GM19463 (cell line): Measurements from ENCODE around the gene TLE6.
"Not testable (repeated sequence)": the region's sequence is repeated elsewhere in the genome, so short reads cannot be mapped to it uniquely, and the experiment has no call there.

Experiments
- ATAC-seq: cut with Tn5 transposase; IDR thresholded peaks from one replicate; pipeline ENCODE4 v1.9.1; 2021; ENCODE audit warnings: mild to moderate bottlenecking, moderate library complexity; ENCODE audit not compliant: unreplicated experiment

Gene TLE6

GRCh38 chr19:3001235-3001800, 24.0 kb downstream of the TLE6 start:
- no peak for ATAC-seq

- ATAC-seq: no peak
Measured at GRCh38 chr19:3003046-3003445, 25.7 kb downstream of the TLE6 start.

GRCh38 chr19:3004522-3004921, 27.2 kb downstream of the TLE6 start:
- ATAC-seq: no peak

GRCh38 chr19:3005345-3005744, 28.0 kb downstream of the TLE6 start:
- no peak for ATAC-seq

- no peak for ATAC-seq
Measured at GRCh38 chr19:3006075-3006767, 28.9 kb downstream of the TLE6 start.

GRCh38 chr19:3007975-3008374, 30.6 kb downstream of the TLE6 start:
- ATAC-seq: no peak

- ATAC-seq: no peak
Measured at GRCh38 chr19:3008994-3009393, 31.6 kb downstream of the TLE6 start.

- ATAC-seq: no peak
Measured at GRCh38 chr19:3010871-3011270, 33.5 kb downstream of the TLE6 start.

GRCh38 chr19:3012059-3012458, 34.7 kb downstream of the TLE6 start:
- not testable (repeated sequence) for ATAC-seq

- no peak for ATAC-seq
Measured at GRCh38 chr19:3012621-3013262, 35.4 kb downstream of the TLE6 start.

GRCh38 chr19:3013263-3013725, 35.9 kb downstream of the TLE6 start:
- ATAC-seq: no peak

GRCh38 chr19:3014135-3014534, 36.8 kb downstream of the TLE6 start:
- ATAC-seq: no peak

- no peak for ATAC-seq
Measured at GRCh38 chr19:3015126-3016057, 38.0 kb downstream of the TLE6 start.

- ATAC-seq: no peak
Measured at GRCh38 chr19:3017923-3018322, 40.6 kb downstream of the TLE6 start.

GRCh38 chr19:3019211-3019854, 42.0 kb downstream of the TLE6 start:
- no peak for ATAC-seq

- no peak for ATAC-seq
Measured at GRCh38 chr19:3020321-3020960, 43.1 kb downstream of the TLE6 start.

- ATAC-seq: no peak
Measured at GRCh38 chr19:3024509-3024869, 47.1 kb downstream of the TLE6 start.

GRCh38 chr19:3024870-3025548, 47.6 kb downstream of the TLE6 start:
- ATAC-seq: no peak

GRCh38 chr19:3025549-3025886, 48.2 kb downstream of the TLE6 start:
- ATAC-seq: no peak

- no peak for ATAC-seq
Measured at GRCh38 chr19:3026768-3027167, 49.4 kb downstream of the TLE6 start.
